ENCODE measurements around the gene CNKSR1. TPM values are rescaled to one million over a fixed set of nuclear protein-coding genes. Genes with fewer than 3 reads are reported as not detected.

Gene CNKSR1
- polyA plus RNA-seq, 3 donors = 1.4 TPM; not detected in 2

DNA sequence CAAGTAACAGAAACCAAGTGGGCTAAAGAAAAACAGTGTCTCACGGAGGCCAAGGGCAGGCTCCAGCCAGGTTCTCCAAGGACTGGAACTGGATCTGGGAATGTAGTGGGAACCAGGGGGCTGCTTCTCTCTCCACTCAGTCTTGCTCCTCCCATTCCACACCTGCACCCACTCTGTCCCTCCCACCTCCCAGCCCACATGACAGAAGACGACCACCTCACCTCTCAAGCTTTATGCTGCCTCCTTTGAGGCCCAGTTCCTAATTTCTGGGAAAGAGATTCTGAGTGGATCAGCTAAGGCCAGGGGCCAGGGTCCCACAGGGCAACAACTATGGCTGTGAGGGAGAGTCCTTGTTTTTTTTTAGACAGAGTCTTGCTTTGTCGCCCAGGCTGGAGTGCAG lies 38.0 kb downstream of the CNKSR1 start:
- H3K4me1 Mint-ChIP-seq = peaks cover 2% of the 10 kb centered on the region
- no CpG with 5 or more reads among the region's 3 CpGs for WGBS (ENCODE audit: insufficient coverage)
- Histone ChIP-seq H3K4me1 (ENCODE audit: control insufficient read depth in 1 of 2, insufficient read depth in 2 of 2, low read length in 2 of 2) (no peaks in the 10 kb centered on the region), H3K4me3 (replicated peaks in 1 of 3; ENCODE audit: low read depth in 2 of 3, low read length in 3 of 3) (no peak overlapping the region), H3K4me2 (replicated peaks; ENCODE audit: extremely low read depth, low read length, poor library complexity, severe bottlenecking) (no peak overlapping the region), H4K20me1 (ENCODE audit: insufficient read depth, low read length) (no peaks in the 10 kb centered on the region), H3K9ac (ENCODE audit: insufficient read depth, low read length, poor library complexity, severe bottlenecking) (no peak overlapping the region), H3K27me3 (ENCODE audit: control insufficient read depth in 2 of 2, insufficient read depth in 2 of 2, low read length in 2 of 2) (no peaks in the 10 kb centered on the region), H3K27ac (ENCODE audit: low read depth in 1 of 2, low read length in 2 of 2) (no peak overlapping the region), H3K9me3 (replicated peaks in 1 of 2; ENCODE audit: control insufficient read depth in 1 of 2, insufficient read depth in 1 of 2, low read length in 2 of 2) (no peaks in the 10 kb centered on the region), H3K36me3 (replicated peaks in 1 of 2; ENCODE audit: control insufficient read depth in 1 of 2, insufficient read depth in 2 of 2, low read length in 2 of 2) (no peaks in the 10 kb centered on the region), H3K79me2 (ENCODE audit: insufficient read depth, low read length) (no peaks in the 10 kb centered on the region), H2AFZ (ENCODE audit: insufficient read depth, low read depth, low read length, poor library complexity, severe bottlenecking) (no peak overlapping the region)
- DNase-seq = no peak
- peaks cover 5 to 13% (median 6%) of the 10 kb centered on the region in 3 donors for H3K27me3 Mint-ChIP-seq (ENCODE audit: low read depth in 3 of 3)
- H3K27ac Mint-ChIP-seq = no peak overlapping the region
- TF ChIP-seq, protein P1, sequence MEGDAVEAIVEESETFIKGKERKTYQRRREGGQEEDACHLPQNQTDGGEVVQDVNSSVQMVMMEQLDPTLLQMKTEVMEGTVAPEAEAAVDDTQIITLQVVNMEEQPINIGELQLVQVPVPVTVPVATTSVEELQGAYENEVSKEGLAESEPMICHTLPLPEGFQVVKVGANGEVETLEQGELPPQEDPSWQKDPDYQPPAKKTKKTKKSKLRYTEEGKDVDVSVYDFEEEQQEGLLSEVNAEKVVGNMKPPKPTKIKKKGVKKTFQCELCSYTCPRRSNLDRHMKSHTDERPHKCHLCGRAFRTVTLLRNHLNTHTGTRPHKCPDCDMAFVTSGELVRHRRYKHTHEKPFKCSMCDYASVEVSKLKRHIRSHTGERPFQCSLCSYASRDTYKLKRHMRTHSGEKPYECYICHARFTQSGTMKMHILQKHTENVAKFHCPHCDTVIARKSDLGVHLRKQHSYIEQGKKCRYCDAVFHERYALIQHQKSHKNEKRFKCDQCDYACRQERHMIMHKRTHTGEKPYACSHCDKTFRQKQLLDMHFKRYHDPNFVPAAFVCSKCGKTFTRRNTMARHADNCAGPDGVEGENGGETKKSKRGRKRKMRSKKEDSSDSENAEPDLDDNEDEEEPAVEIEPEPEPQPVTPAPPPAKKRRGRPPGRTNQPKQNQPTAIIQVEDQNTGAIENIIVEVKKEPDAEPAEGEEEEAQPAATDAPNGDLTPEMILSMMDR (IDR thresholded peaks at IDR 0.05) = no peak
- H3K9me3 Mint-ChIP-seq = no peaks in the 10 kb centered on the region
- no peaks in the 10 kb centered on the region for H3K36me3 Mint-ChIP-seq
- H3K4me3 Mint-ChIP-seq = no peak overlapping the region
- intact Hi-C loops (cut with micrococcal nuclease) = no loop called here

DNA sequence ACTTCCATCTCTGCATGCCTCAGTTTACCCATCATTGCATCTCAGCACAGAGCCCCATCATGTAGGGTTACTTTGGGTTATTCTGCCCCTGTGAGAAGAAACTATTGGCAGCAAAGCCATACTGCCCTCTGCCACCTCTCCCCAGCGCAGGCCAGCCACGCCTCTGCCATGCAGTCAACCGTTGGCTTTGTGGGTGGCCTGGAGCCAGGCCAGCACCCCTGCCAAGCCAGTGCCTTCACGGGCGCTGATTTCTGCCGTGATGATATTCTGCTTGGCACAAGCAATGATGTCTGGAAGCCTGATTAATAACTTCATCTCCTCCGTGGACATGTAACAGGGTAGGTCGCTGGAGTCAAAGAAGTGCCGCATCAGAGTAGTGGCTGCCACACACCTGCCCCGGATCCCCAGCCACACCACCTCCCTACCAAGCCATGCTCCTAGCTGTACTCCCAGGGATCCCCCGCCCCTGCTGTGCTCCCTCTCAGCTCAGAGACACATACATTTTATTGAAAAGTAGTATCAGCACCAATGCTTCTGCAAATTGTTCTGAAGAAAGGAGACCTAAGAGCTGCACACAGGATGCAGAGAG lies 41.7 kb downstream of the CNKSR1 start:
- no peak for DNase-seq
- no peak overlapping the region for H2AFZ ChIP-seq (ENCODE audit: insufficient read depth, low read depth, low read length, poor library complexity, severe bottlenecking)
- no peaks in the 10 kb centered on the region for H3K79me2 ChIP-seq (ENCODE audit: insufficient read depth, low read length)
- H3K4me3 ChIP-seq (replicated peaks in 1 of 3; ENCODE audit: low read depth in 2 of 3, low read length in 3 of 3) = no peak overlapping the region
- 82% methylated on average over 7 of the region's 11 CpGs for WGBS (ENCODE audit: insufficient coverage)
- H4K20me1 ChIP-seq (ENCODE audit: insufficient read depth, low read length) = no peaks in the 10 kb centered on the region
- no peaks in the 10 kb centered on the region for H3K4me1 ChIP-seq (ENCODE audit: control insufficient read depth in 1 of 2, insufficient read depth in 2 of 2, low read length in 2 of 2)
- no peak overlapping the region for H3K4me2 ChIP-seq (replicated peaks; ENCODE audit: extremely low read depth, low read length, poor library complexity, severe bottlenecking)
- no peaks in the 10 kb centered on the region for H3K36me3 ChIP-seq (replicated peaks in 1 of 2; ENCODE audit: control insufficient read depth in 1 of 2, insufficient read depth in 2 of 2, low read length in 2 of 2)
- intact Hi-C loops (cut with micrococcal nuclease) = no loop called here
- Mint-ChIP-seq H3K27me3 (ENCODE audit: low read depth in 3 of 3) (peaks cover 7 to 24% (median 8%) of the 10 kb centered on the region in 3 donors), H3K4me1 (peaks cover 2% of the 10 kb centered on the region), H3K9me3 (no peaks in the 10 kb centered on the region), H3K36me3 (no peaks in the 10 kb centered on the region), H3K4me3 (peak overlapping the region in 1 of 2 donors; percentile 28), H3K27ac (no peak overlapping the region)
- TF ChIP-seq, protein P1 (IDR thresholded peaks at IDR 0.05) = no peak
- H3K27ac ChIP-seq (ENCODE audit: low read depth in 1 of 2, low read length in 2 of 2) = no peak overlapping the region
- peaks cover 0 to 2% of the 10 kb centered on the region in 2 donors for H3K27me3 ChIP-seq (ENCODE audit: control insufficient read depth in 2 of 2, insufficient read depth in 2 of 2, low read length in 2 of 2)
- no peaks in the 10 kb centered on the region for H3K9me3 ChIP-seq (replicated peaks in 1 of 2; ENCODE audit: control insufficient read depth in 1 of 2, insufficient read depth in 1 of 2, low read length in 2 of 2)
- H3K9ac ChIP-seq (ENCODE audit: insufficient read depth, low read length, poor library complexity, severe bottlenecking) = no peak overlapping the region

All from CD14-positive monocyte (primary cell).